Hepatocyte (in vitro differentiated cells): Measurements from ENCODE around the gene RIOK3. TPM values are rescaled to one million over a fixed set of nuclear protein-coding genes. Genes with fewer than 3 reads are reported as not detected.
A peak's percentile ranks its signal among the peaks of the same experiment; 100 is the strongest.

Experiments
- DNase-seq: peaks from one replicate; pipeline ENCODE4 v3.0.0-alpha.2; 2016; ENCODE audit warnings: low spot score
- H2AFZ ChIP-seq: fragments of 200-600 bp; sonication (generic); 2 replicates; pipeline ENCODE4 v1.6.0; 2016; ENCODE audit warnings: antibody characterized with exemption, mild to moderate bottlenecking
- H3K27ac ChIP-seq: fragments of 200-600 bp; sonication (generic); 2 replicates; pipeline ENCODE4 v1.5.1; 2016; ENCODE audit warnings: mild to moderate bottlenecking
- H3K27me3 ChIP-seq: fragments of 200-600 bp; sonication (generic); 2 replicates; pipeline ENCODE4 v1.6.1; 2016
- H3K36me3 ChIP-seq: fragments of 200-600 bp; sonication (generic); replicated peaks from 2 replicates; pipeline ENCODE4 v1.5.1; 2016; ENCODE audit warnings: low read depth; ENCODE audit not compliant: insufficient read depth
- H3K4me1 ChIP-seq: fragments of 200-600 bp; sonication (generic); 2 replicates; pipeline ENCODE4 v1.5.1; 2016; ENCODE audit warnings: mild to moderate bottlenecking, moderate library complexity; ENCODE audit not compliant: insufficient read depth
- H3K4me2 ChIP-seq: fragments of 200-600 bp; sonication (generic); 2 replicates; pipeline ENCODE4 v1.6.0; 2016
- H3K4me3 ChIP-seq: fragments of 200-600 bp; sonication (generic); 2 replicates; pipeline ENCODE4 v1.5.1; 2016; ENCODE audit warnings: mild to moderate bottlenecking
- H3K79me2 ChIP-seq: fragments of 200-600 bp; sonication (generic); 2 replicates; pipeline ENCODE4 v1.6.0; 2017; ENCODE audit warnings: mild to moderate bottlenecking
- H3K9me2 ChIP-seq: fragments of 200-600 bp; sonication (generic); replicated peaks from 2 replicates; pipeline ENCODE4 v1.6.0; 2017; ENCODE audit warnings: mild to moderate bottlenecking; ENCODE audit not compliant: insufficient read depth
- H3K9me3 ChIP-seq: fragments of 200-600 bp; sonication (generic); 2 replicates; pipeline ENCODE4 v1.5.1; 2016; ENCODE audit warnings: low read depth, mild to moderate bottlenecking
- H4K20me1 ChIP-seq: fragments of 200-600 bp; sonication (generic); 2 replicates; pipeline ENCODE4 v1.6.0; 2016; ENCODE audit warnings: mild to moderate bottlenecking; ENCODE audit not compliant: insufficient read depth, poor library complexity, severe bottlenecking
- EZH2 ChIP-seq: fragments of 200-600 bp; sonication (generic); IDR thresholded peaks from 2 replicates; pipeline ENCODE4 v1.6.1; 2016; ENCODE audit warnings: antibody characterized with exemption, mild to moderate bottlenecking, borderline replicate concordance
- EZH2phosphoT487 ChIP-seq: fragments of 200-600 bp; sonication (generic); IDR thresholded peaks from one replicate; pipeline ENCODE4 v1.6.1; 2018; ENCODE audit warnings: antibody characterized with exemption, mild to moderate bottlenecking, low read depth, moderate library complexity; ENCODE audit not compliant: unreplicated experiment, severe bottlenecking
- WGBS: methylation state at CpG from one replicate; pipeline ENCODE4 v1.1.6; 2016; ENCODE audit warnings: low lambda C conversion rate; ENCODE audit errors: missing lambda C conversion rate; 5-methylcytosine and 5-hydroxymethylcytosine counted together
- polyA plus RNA-seq: library from polyadenylated mRNA; unstranded; fragments of >200 nt; fragmentation: Nextera tagmentation; extraction: Ambion mirVana; gene quantifications from 2 replicates; pipeline ENCODE4 v1.2.1, GENCODE V29; 2016
- total RNA-seq: library from RNA; depleted of rRNA; stranded (reverse); fragments of >200 nt; gene quantifications from 2 replicates; pipeline ENCODE4 v1.2.3, GENCODE V29; 2014
- TF ChIP-seq, protein P1 (sequence below): fragments of 200-600 bp; sonication (generic); IDR thresholded peaks from 2 replicates; pipeline ENCODE4 v1.5.1; 2016; ENCODE audit warnings: antibody characterized with exemption, mild to moderate bottlenecking; ENCODE audit not compliant: poor library complexity

RIOK3 gene
- total and polyA plus RNA-seq, 2 experiments from 2014 or later, result 53.9 to 95.2 TPM

DNA sequence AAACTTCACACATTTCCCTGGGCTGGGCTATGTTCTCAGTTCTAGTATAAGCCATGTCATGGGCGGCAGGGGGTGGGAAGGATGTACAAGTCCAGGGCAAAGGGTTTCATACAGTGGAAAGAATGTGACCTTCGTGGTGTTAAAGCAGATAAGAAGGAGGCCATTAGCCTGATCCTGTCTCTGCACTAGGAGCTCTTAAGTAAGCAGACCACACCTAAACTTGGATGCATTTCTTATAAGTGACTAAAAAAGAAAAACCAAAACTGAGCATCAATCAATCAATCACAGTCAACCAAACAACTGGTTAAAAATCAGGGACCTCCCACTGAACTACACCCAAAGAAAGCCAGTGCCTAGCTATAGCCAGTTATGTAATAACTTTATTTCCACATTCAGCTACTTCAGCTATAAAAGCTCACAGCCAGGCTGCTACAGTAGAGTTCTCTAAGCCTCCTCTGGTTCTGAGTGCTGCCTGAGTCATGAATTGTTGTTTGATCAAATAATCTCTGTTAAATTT, 46.8 kb upstream of the RIOK3 start:
- no peaks in the 10 kb centered on the region for H3K9me2 ChIP-seq
- TF ChIP-seq EZH2phosphoT487 (no peak), EZH2 (no peak)
- TF ChIP-seq, protein P1, sequence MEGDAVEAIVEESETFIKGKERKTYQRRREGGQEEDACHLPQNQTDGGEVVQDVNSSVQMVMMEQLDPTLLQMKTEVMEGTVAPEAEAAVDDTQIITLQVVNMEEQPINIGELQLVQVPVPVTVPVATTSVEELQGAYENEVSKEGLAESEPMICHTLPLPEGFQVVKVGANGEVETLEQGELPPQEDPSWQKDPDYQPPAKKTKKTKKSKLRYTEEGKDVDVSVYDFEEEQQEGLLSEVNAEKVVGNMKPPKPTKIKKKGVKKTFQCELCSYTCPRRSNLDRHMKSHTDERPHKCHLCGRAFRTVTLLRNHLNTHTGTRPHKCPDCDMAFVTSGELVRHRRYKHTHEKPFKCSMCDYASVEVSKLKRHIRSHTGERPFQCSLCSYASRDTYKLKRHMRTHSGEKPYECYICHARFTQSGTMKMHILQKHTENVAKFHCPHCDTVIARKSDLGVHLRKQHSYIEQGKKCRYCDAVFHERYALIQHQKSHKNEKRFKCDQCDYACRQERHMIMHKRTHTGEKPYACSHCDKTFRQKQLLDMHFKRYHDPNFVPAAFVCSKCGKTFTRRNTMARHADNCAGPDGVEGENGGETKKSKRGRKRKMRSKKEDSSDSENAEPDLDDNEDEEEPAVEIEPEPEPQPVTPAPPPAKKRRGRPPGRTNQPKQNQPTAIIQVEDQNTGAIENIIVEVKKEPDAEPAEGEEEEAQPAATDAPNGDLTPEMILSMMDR, result no peak
- 40% methylated on average over 2 of the region's 2 CpGs for WGBS
- no peaks in the 10 kb centered on the region for H3K9me3 ChIP-seq
- peak overlapping the region; percentile 75 for H3K27ac ChIP-seq
- no peaks in the 10 kb centered on the region for H3K36me3 ChIP-seq
- DNase-seq, result peak; percentile 72
- peaks cover 10% of the 10 kb centered on the region for H3K4me1 ChIP-seq
- no peaks in the 10 kb centered on the region for H3K27me3 ChIP-seq
- no peak overlapping the region for H2AFZ ChIP-seq
- no peak overlapping the region for H3K4me2 ChIP-seq
- H4K20me1 ChIP-seq, result no peaks in the 10 kb centered on the region
- H3K79me2 ChIP-seq, result no peaks in the 10 kb centered on the region
- no peak overlapping the region for H3K4me3 ChIP-seq

DNA sequence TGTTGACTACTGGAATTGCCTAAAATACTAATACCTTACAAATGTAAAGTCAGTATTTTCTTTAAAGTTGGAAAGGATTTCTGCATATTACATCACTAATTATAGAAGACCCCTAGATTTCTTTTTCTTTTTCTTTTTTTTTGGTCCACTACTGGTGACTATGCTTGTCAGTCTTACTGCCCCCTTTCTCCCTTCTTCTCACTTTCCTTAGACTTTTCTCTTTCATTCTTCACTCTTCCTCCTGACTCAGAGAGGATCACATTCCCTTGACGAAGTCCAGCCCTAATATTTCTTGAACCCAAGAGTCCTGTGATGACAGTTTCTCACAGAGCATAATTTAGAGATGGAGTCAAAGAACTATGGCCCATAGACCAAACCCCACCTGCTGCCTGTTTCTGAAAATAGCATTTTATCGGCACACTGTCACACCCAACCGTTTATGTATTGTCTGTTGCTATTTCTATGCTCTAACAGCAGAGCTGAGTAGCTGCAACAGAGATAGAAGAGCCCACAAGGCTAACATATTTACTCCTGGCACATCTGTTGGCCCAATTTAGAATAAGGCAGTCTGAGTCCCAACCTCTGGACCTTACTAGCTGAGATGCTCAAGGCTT, 40.6 kb upstream of the RIOK3 start:
- no peak for TF ChIP-seq EZH2
- TF ChIP-seq EZH2phosphoT487, result no peak
- TF ChIP-seq, protein P1, result no peak
- WGBS, result 76% methylated on average over 3 of the region's 3 CpGs
- Histone ChIP-seq H3K27ac (no peak overlapping the region), H2AFZ (no peak overlapping the region), H3K4me2 (no peak overlapping the region), H3K9me3 (no peaks in the 10 kb centered on the region), H3K4me1 (no peaks in the 10 kb centered on the region), H3K4me3 (no peak overlapping the region), H3K27me3 (no peaks in the 10 kb centered on the region), H3K9me2 (no peaks in the 10 kb centered on the region), H3K79me2 (no peaks in the 10 kb centered on the region), H4K20me1 (no peaks in the 10 kb centered on the region), H3K36me3 (no peaks in the 10 kb centered on the region)
- no peak for DNase-seq

DNA sequence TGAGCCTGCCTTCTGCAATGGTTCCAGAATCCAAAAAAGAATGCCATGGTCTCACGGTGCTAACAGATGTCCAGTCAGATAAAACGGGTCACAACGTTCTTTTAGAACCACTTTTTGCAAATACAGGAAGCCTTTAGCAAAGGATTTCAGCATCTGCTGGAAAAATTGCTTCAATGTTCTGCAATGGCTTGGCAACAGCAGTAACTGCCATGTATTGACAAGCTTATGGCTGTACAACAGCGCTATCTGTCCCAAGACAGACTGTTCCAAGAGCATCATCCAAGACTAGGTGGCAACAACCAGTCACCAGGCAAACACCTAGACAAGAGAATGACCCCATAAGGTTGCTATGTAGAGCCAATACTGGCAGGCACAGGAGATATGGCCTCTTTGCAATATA, 37.6 kb upstream of the RIOK3 start:
- no peaks in the 10 kb centered on the region for H3K9me2 ChIP-seq
- no peaks in the 10 kb centered on the region for H3K27me3 ChIP-seq
- no peak for DNase-seq
- no peaks in the 10 kb centered on the region for H3K9me3 ChIP-seq
- no peak overlapping the region for H3K27ac ChIP-seq
- no peak overlapping the region for H3K4me3 ChIP-seq
- H3K4me2 ChIP-seq, result no peak overlapping the region
- no peaks in the 10 kb centered on the region for H3K36me3 ChIP-seq
- no peak for TF ChIP-seq EZH2
- no peaks in the 10 kb centered on the region for H3K4me1 ChIP-seq
- no peaks in the 10 kb centered on the region for H3K79me2 ChIP-seq
- no peaks in the 10 kb centered on the region for H4K20me1 ChIP-seq
- WGBS, result 91% methylated on average over 4 of the region's 4 CpGs
- no peak overlapping the region for H2AFZ ChIP-seq

DNA sequence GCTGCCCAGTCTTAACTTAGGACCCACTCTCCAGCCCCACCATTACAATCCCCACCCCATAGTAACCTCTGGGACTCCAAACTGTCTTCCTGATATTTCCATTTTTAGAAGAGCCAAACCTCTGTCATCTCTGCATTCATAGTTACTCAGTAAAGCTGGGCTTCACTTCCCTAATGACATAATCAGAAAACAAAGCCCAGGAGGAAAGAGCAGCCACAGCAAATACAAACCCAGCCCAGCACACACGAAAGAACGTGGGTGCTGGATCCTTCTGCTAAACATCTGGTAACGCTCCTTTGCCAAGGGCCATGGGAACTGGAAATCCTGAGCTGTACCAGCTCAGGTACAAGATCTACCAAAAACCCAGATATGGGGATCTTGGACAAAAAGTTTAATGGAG, 36.8 kb upstream of the RIOK3 start:
- no peak overlapping the region for H3K27ac ChIP-seq
- no peaks in the 10 kb centered on the region for H4K20me1 ChIP-seq
- H3K36me3 ChIP-seq, result no peaks in the 10 kb centered on the region
- no peak overlapping the region for H3K4me2 ChIP-seq
- no peaks in the 10 kb centered on the region for H3K9me3 ChIP-seq
- TF ChIP-seq EZH2phosphoT487 (no peak), EZH2 (no peak)
- TF ChIP-seq, protein P1, result no peak
- no peaks in the 10 kb centered on the region for H3K79me2 ChIP-seq
- 96% methylated on average over 3 of the region's 3 CpGs for WGBS
- no peaks in the 10 kb centered on the region for H3K9me2 ChIP-seq
- no peaks in the 10 kb centered on the region for H3K4me1 ChIP-seq
- no peak overlapping the region for H2AFZ ChIP-seq
- H3K27me3 ChIP-seq, result no peaks in the 10 kb centered on the region
- no peak overlapping the region for H3K4me3 ChIP-seq
- no peak for DNase-seq
